Measurements from ENCODE around the gene ADGRL4.
"Not testable (repeated sequence)": the region's sequence is repeated elsewhere in the genome, so short reads cannot be mapped to it uniquely, and the experiment has no call there.

The ADGRL4 gene

GRCh38 chr1:79006564-79006963 is at the start of gene ADGRL4:
ADGRL4 (minus strand) TSS chr1:79006730; CDS start chr1:79006654, 76 bp downstream.
- peak; percentile 81 for DNase-seq (ENCODE audit: low read depth, low spot score)

GRCh38 chr1:79055856-79056255 is 49.3 kb upstream of the ADGRL4 start:
- DNase-seq (ENCODE audit: low read depth, low spot score): no peak

GRCh38 chr1:79052829-79053449 is 46.4 kb upstream of the ADGRL4 start:
- no peak for DNase-seq (ENCODE audit: low read depth, low spot score)

- no peak for DNase-seq (ENCODE audit: low read depth, low spot score)
Observed at GRCh38 chr1:79044974-79045650, 38.6 kb upstream of the ADGRL4 start.

GRCh38 chr1:79043506-79043905 is 37.0 kb upstream of the ADGRL4 start:
- DNase-seq (ENCODE audit: low read depth, low spot score): peak; percentile 48

- peak; percentile 2 for DNase-seq (ENCODE audit: low read depth, low spot score)
Observed at GRCh38 chr1:79042539-79042938, 36.0 kb upstream of the ADGRL4 start.

- peak; percentile 46 for DNase-seq (ENCODE audit: low read depth, low spot score)
Observed at GRCh38 chr1:79042117-79042516, 35.6 kb upstream of the ADGRL4 start.

- DNase-seq (ENCODE audit: low read depth, low spot score): no peak
Observed at GRCh38 chr1:79041666-79042065, 35.1 kb upstream of the ADGRL4 start.

- no peak for DNase-seq (ENCODE audit: low read depth, low spot score)
Observed at GRCh38 chr1:79040424-79041082, 34.0 kb upstream of the ADGRL4 start.

GRCh38 chr1:79037085-79037484 is 30.6 kb upstream of the ADGRL4 start:
- DNase-seq (ENCODE audit: low read depth, low spot score): no peak

GRCh38 chr1:79012500-79012899 is 6.0 kb upstream of the ADGRL4 start:
- DNase-seq (ENCODE audit: low read depth, low spot score): no peak

- DNase-seq (ENCODE audit: low read depth, low spot score): no peak
Observed at GRCh38 chr1:79010589-79010988, 4.1 kb upstream of the ADGRL4 start.

GRCh38 chr1:79005945-79006344 is 585 bp downstream of the ADGRL4 start:
- peak; percentile 36 for DNase-seq (ENCODE audit: low read depth, low spot score)

- DNase-seq (ENCODE audit: low read depth, low spot score): no peak
Observed at GRCh38 chr1:79004916-79005315, 1.6 kb downstream of the ADGRL4 start.

- DNase-seq (ENCODE audit: low read depth, low spot score): no peak
Observed at GRCh38 chr1:78996791-78997190, 9.7 kb downstream of the ADGRL4 start.

- no peak for DNase-seq (ENCODE audit: low read depth, low spot score)
Observed at GRCh38 chr1:78987042-78987441, 19.5 kb downstream of the ADGRL4 start.

- no peak for DNase-seq (ENCODE audit: low read depth, low spot score)
Observed at GRCh38 chr1:78980511-78980910, 26.0 kb downstream of the ADGRL4 start.

- no peak for DNase-seq (ENCODE audit: low read depth, low spot score)
Observed at GRCh38 chr1:78972723-78973122, 33.8 kb downstream of the ADGRL4 start.

GRCh38 chr1:78967091-78967490 is 39.4 kb downstream of the ADGRL4 start:
- DNase-seq (ENCODE audit: low read depth, low spot score): not testable (repeated sequence)

GRCh38 chr1:78958711-78959110 is 47.8 kb downstream of the ADGRL4 start:
- peak; percentile 2 for DNase-seq (ENCODE audit: low read depth, low spot score)

- DNase-seq (ENCODE audit: low read depth, low spot score): peak; percentile 6
Observed at GRCh38 chr1:78950826-78951225, 55.7 kb downstream of the ADGRL4 start.

GRCh38 chr1:78949227-78949626 is 57.3 kb downstream of the ADGRL4 start:
- DNase-seq (ENCODE audit: low read depth, low spot score): no peak

- DNase-seq (ENCODE audit: low read depth, low spot score): no peak
Observed at GRCh38 chr1:78919150-78919549, 87.4 kb downstream of the ADGRL4 start.
